Cardiac ventricle fibroblast (primary cell): Measurements from ENCODE around the gene TASOR2. TPM values are rescaled to one million over a fixed set of nuclear protein-coding genes. Genes with fewer than 3 reads are reported as not detected.

Experiments
- total RNA-seq: library from RNA; depleted of rRNA; stranded (reverse); fragments of >200 nt; gene quantifications from 2 replicates; pipeline ENCODE4 v1.2.3, GENCODE V29; 2015

The TASOR2 gene, protein sequence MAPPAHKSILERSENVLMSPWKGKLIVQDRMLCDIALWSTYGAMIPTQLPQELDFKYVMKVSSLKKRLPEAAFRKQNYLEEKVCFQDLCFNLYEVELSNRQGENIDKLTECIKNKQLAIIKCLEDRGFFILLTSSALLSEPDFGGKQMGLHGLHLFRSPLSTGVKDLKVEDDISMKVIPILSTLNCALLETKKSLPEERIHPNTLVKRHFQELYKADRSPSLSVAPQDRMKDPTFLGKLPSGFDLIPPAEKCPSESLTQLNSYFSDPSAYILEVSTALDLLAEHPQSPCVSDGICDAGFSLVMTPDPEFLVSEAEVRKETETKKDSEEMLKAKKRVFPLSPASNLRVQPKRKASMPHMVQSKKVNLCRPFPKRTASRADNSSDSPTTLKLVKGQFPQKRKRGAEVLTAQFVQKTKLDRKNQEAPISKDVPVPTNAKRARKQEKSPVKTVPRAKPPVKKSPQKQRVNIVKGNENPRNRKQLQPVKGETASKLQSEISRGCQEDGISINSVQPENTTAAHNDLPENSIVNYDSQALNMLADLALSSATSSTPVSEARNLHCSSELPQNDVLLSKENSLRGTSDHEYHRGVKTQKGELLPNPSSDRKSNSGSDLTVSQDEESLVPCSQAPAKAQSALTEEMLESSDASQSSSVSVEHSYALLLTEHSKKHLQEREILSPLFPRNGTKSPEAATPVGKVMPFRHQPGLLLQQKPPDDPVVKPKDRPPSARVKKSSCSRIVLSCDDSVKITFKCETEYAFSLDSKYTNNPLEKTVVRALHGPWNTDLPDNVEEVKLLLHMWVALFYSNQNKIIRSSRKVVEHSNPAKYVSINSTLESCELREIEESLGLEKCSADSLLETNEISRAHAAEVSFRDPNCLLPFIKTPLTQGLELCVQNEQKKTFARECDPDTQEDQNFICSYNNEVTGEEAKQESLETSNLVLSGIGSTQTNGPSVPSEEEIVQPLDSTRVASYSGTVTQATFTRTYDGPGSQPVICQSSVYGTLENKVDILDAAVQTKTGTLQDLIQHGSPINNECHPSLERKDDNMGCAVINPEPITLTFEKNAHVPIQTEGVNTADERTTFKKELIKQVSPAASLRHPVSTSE (N-terminal part only)
- 38.3 and 41.1 TPM in 2 replicates for total RNA-seq

DNA sequence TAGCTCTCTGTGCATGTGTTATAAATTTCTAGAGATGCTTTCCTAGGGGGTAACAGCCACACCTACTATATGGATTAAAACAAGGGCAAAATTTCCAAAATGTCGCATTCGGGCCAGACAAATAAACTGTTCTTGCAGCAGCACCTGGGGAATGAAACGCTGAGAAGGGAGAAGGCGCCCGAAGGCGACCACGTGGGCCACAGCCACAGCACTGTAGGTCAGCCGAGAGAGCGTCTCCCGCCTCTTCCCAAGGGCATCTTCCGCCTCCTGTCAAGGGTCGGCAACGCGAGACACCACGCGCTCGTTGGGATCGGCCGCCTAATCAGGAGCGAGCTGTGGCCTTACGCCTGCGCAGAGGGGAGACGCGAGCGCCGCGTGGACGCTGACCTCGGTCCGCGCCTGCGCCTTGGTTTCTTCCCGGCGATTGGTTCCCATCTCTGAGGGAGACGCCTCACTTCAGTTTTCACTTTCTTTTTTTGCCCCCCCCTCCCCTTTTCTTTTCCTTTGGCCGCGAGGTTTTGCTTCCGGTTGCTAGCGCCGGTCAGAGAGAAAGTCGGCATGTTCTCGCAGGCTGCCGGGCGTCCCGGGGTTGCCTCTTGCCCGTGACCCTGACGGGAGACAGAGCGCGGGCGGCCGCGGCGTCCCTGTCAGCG is at the start of gene TASOR2:
TASOR2 (plus strand) TSS at position 521 of the 653 bp plus-strand sequence. CDS start 35,805 bp downstream, outside the sequence.

DNA sequence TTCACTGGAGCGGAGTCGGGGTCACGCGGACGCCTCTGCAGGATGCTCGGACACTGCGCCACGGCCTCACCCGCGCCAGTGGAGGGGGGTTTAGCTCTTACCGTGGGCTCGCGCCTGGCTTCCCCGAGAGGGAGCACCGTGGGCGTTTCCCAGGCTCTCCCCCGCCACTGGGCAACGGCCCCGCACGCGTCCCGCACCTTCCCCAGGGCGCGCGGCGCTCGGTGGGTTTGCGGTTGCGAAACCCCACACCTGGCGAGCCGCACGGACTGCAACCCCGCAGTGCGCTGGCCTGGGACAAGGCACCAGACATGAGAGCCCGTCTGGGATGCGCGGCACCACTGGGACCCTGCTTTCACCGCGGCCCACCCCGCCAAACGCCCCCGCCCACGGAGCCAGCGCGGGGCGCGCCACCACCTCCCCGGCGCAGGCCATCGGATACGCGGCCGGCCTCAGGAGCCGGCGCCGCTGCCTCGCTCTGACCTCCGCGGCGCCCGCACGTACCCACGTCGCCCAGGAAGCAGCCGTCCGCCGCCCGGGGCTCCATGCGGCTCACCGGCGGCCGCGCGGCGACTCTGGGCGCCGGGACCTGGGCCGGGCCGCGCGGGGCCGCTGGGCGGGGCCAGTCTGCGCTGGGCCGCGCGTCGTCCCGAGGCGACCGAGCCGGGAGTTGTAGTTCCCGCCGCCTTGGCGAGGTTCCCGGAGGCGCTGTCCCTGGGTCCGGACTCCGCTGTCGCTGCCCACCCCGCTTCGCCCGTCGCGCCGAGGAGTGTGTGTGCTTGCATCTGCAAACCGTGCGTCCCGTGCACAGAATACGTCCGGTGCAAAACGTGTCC is 18.4 kb upstream of the TASOR2 start, which contains the start of gene ASB13:
ASB13 (minus strand) TSS at position 588 of the 833 bp plus-strand sequence; CDS start at position 544, 44 bp downstream.

Other genes starting within 250 kb of the TASOR2 start
- gene CALML5, start 185.3 kb upstream of the TASOR2 start, total RNA-seq = not detected in 2 replicates
- not detected in 2 replicates for gene CALML3, start 159.9 kb upstream of the TASOR2 start, total RNA-seq
- 10.7 and 14.4 TPM in 2 replicates for gene ASB13, start 18.2 kb upstream of the TASOR2 start, total RNA-seq
- gene GDI2, start 128.6 kb downstream of the TASOR2 start, total RNA-seq = 258 and 372 TPM in 2 replicates
- gene ANKRD16, start 205.1 kb downstream of the TASOR2 start, total RNA-seq = 7.1 and 9.0 TPM in 2 replicates
- 62.3 and 62.8 TPM in 2 replicates for gene FBH1, start 205.4 kb downstream of the TASOR2 start, total RNA-seq